ENCODE measurements around the gene MTHFD1L. TPM values are rescaled to one million over a fixed set of nuclear protein-coding genes. Genes with fewer than 3 reads are reported as not detected.

Gene MTHFD1L
- total and polyA plus RNA-seq, 2 of the 8 experiments (the other 6 are each of a cell fraction or from before 2014, with no cell fraction given): 29.2 to 105 TPM

GRCh38 chr6:151075930-151076555 is 210.5 kb downstream of the MTHFD1L start:
- Histone ChIP-seq H3K79me2 (ENCODE audit: control insufficient read depth in 1 of 2, insufficient read depth in 2 of 2, low read length in 2 of 2) (no peaks in the 10 kb centered on the region), H3K9ac (replicated peaks in 1 of 4; ENCODE audit: extremely low read depth in 1 of 4, low read depth in 3 of 4, low read length in 3 of 4) (no peak overlapping the region), H3K4me2 (ENCODE audit: insufficient read depth in 1 of 2, low read depth in 2 of 2, low read length in 2 of 2) (no peak overlapping the region), H4K20me1 (replicated peaks in 1 of 2; ENCODE audit: control insufficient read depth in 1 of 2, insufficient read depth in 2 of 2, low read length in 2 of 2) (no peaks in the 10 kb centered on the region), H2AK5ac (ENCODE audit: low read depth, low read length) (no peak overlapping the region), H3K4me1 (replicated peaks in 1 of 4; ENCODE audit: control insufficient read depth in 3 of 4, insufficient read depth in 4 of 4, low read length in 3 of 4) (no peaks in the 10 kb centered on the region), H3K9me3 (ENCODE audit: insufficient read depth in 2 of 2, low read depth in 1 of 2, low read length in 1 of 2) (peaks cover 0 to 2% of the 10 kb centered on the region in 2 experiments; a peak in 1 of 4 replicates), H3K36me3 (ENCODE audit: control insufficient read depth in 2 of 4, insufficient read depth in 4 of 4, low read length in 3 of 4) (no peaks in the 10 kb centered on the region), H2AFZ (ENCODE audit: low read length) (no peak overlapping the region), H4K91ac (replicated peaks; ENCODE audit: insufficient read length, low read length) (no peak overlapping the region), H4K8ac (ENCODE audit: extremely low read depth, insufficient read depth, low read length) (peak overlapping the region; percentile 1; the same call in 1 of the 2 replicates), H3K4ac (replicated peaks; ENCODE audit: insufficient read length, low read depth, low read length) (no peak overlapping the region), H3K79me1 (ENCODE audit: low read depth, low read length) (no peaks in the 10 kb centered on the region), H3K23ac (ENCODE audit: insufficient read length) (no peak overlapping the region), H3K18ac (ENCODE audit: extremely low read depth, low read length) (no peak overlapping the region), H2BK12ac (ENCODE audit: low read depth, low read length) (no peak overlapping the region), H3K27me3 (replicated peaks in 1 of 4; ENCODE audit: control insufficient read depth in 3 of 4, extremely low read depth in 1 of 4, insufficient read depth in 3 of 4, low read length in 3 of 4) (no peaks in the 10 kb centered on the region), H2BK20ac (ENCODE audit: low read length) (no peak overlapping the region), H2BK120ac (replicated peaks; ENCODE audit: low read depth, low read length) (no peak overlapping the region), H3K56ac (replicated peaks; ENCODE audit: insufficient read length, low read depth, low read length) (no peak overlapping the region), H3K14ac (ENCODE audit: insufficient read length) (no peak overlapping the region), H3K27ac (ENCODE audit: low read depth, low read length) (no peak overlapping the region), H3K23me2 (ENCODE audit: low read depth, low read length) (no peaks in the 10 kb centered on the region), H4K5ac (ENCODE audit: insufficient read length, low read depth, low read length) (no peak overlapping the region), H3K4me3 (ENCODE audit: extremely low read depth in 1 of 4, insufficient read depth in 2 of 4, low read depth in 3 of 4, low read length in 4 of 4) (no peak overlapping the region), H2BK5ac (ENCODE audit: low read depth, low read length) (no peak overlapping the region), H2BK15ac (ENCODE audit: low read length) (no peak overlapping the region)
- FAIRE-seq (no peak), DNase-seq (ENCODE audit: low read depth in 1 of 2, low spot score in 2 of 2) (no peak)
- CTCF ChIA-PET (ENCODE audit: partially characterized antibody): interaction anchor here (0.6 to 2.2 kb wide), 5 partner anchors 11 to 597 kb away, joined by 3 to 6 read pairs (median 3); no protein-coding TSS in a partner anchor
- 87% methylated on average over 5 of the region's 5 CpGs; no CpG with 5 or more reads in 1 of the 2 experiments for WGBS, 2 experiments (ENCODE audit: extremely low coverage in 1 of 2, insufficient coverage in 1 of 2, insufficient read length in 1 of 2, insufficient replicate concordance in 2 of 2, low coverage in 1 of 2, low lambda C conversion rate in 2 of 2, missing lambda C conversion rate in 1 of 2)
- TF ChIP-seq MAFK (IDR thresholded peaks at IDR 0.05; ENCODE audit: low read depth, low read length) (no peak), TAF7 (optimal IDR thresholded peaks at IDR 0.05; ENCODE audit: borderline replicate concordance, low read depth, low read length) (no peak), NANOG (IDR thresholded peaks at IDR 0.05; ENCODE audit: insufficient read depth, low read depth, low read length, poor library complexity, severe bottlenecking) (no peak), EGR1 (IDR thresholded peaks at IDR 0.05; ENCODE audit: borderline replicate concordance, low read depth, low read length) (no peak)
- POLR2A ChIA-PET (ENCODE audit: partially characterized antibody): no interaction called here

All from H1 (cell line).